GM12874 (cell line): Measurements from ENCODE around the gene XBP1.

Source experiments
- CTCF ChIP-seq: IDR thresholded peaks from 2 replicates; pipeline ENCODE4 v1.5.1; 2011; ENCODE audit warnings: low read depth, mild to moderate bottlenecking, control low read depth, low read length, moderate library complexity; ENCODE audit not compliant: insufficient read depth

XBP1 gene

GRCh38 chr22:28799606-28800307 lies 612 bp downstream of the XBP1 start:
- no peak for TF ChIP-seq CTCF

- no peak for TF ChIP-seq CTCF
Measured at GRCh38 chr22:28798810-28799605, 1.4 kb downstream of the XBP1 start.

GRCh38 chr22:28795932-28796856 lies 4.2 kb downstream of the XBP1 start:
- no peak for TF ChIP-seq CTCF

- no peak for TF ChIP-seq CTCF
Measured at GRCh38 chr22:28795071-28795693, 5.2 kb downstream of the XBP1 start.

- no peak for TF ChIP-seq CTCF
Measured at GRCh38 chr22:28793976-28794584, 6.3 kb downstream of the XBP1 start.

- TF ChIP-seq CTCF = no peak
Measured at GRCh38 chr22:28792491-28793383, 7.6 kb downstream of the XBP1 start.
